ENCODE data around the gene TLR10.
A peak's percentile ranks its signal among the peaks of the same experiment; 100 is the strongest.

Gene TLR10

DNA sequence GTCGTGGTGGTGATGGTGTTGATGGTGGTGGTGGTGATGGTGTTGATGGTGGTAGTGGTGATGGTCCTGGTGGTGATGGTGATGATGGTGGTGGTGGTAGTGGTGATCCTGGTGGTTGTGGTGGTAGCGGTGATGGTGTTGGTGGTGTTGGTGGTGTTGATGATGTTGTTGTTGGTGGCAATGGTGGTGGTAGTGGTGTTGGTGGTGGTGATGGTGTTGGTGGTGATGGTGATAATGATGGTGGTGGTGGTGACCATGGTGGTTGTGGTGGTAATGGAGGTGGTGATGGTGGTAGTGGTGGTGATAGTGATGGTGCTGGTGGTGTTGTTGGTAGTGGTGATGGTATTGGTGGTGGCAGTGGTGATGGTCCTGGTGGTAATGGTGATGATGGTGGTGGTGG lies 49.1 kb downstream of the TLR10 start:
- Histone ChIP-seq H3K4ac (ENCODE audit: low read length) (no peak overlapping the region), H2AK5ac (ENCODE audit: low read depth, low read length) (no peak overlapping the region), H3K36me3 (replicated peaks in 1 of 2; ENCODE audit: control insufficient read depth in 2 of 2, insufficient read depth in 2 of 2, low read length in 2 of 2) (no peaks in the 10 kb centered on the region)

DNA sequence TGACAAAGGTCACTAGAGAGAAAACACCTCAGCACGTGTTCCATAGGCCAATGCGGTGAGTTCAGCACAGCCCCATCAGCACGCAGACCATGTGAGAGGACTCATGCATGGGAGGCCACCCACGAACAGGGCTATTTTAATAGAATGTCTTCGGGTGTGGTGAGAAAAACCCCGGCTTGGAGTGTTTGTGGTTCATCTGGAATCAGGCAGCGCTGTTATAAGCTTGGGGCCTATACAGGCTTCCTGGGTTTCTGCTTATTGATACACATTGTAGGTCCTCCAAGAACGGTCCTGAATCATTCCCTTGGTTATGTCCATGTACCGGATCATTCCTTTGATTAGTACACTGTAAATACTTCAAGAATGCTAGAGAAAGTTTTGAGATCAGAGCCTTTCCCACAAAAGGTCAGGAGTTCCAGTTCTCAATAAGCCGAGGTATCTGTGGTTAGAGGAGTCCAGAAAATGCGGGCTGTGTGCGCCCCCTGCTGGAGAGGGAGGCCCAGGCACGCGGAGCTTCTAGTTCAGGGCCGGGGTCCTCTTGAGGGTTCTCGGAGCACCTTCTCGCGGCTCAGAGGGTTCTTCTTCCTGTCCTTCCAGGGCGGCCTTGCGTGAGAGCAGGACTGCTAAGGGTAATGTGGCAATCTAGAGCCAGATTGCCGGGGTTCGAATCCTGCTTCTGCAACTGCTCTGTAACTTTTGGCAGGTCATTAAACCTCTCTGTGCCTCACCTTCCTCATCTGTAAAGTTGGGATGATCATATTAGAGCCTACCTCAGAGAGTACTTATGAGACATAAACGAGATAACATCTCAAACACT lies 51.8 kb downstream of the TLR10 start:
- no CpG with 5 or more reads among the region's 23 CpGs for WGBS, 2 donors (ENCODE audit: extremely low coverage in 2 of 2, insufficient read length in 2 of 2, insufficient replicate concordance in 1 of 2)

More for the DNA sequence above, 49.1 kb downstream of the TLR10 start:
- no peaks in the 10 kb centered on the region for H3K27me3 ChIP-seq (ENCODE audit: control insufficient read depth in 3 of 3, insufficient read depth in 3 of 3, low read depth in 1 of 3, low read length in 3 of 3)
- H2BK15ac ChIP-seq (ENCODE audit: low read length): no peak overlapping the region
- WGBS, 2 donors (ENCODE audit: extremely low coverage in 2 of 2, insufficient read length in 2 of 2, insufficient replicate concordance in 1 of 2): no CpG with 5 or more reads among the region's 2 CpGs
- no peak overlapping the region for H2BK5ac ChIP-seq (ENCODE audit: low read length)
- H2BK12ac ChIP-seq (ENCODE audit: low read length): peak overlapping the region; percentile 17
- H3K4me3 ChIP-seq (ENCODE audit: low read length in 2 of 2): peak overlapping the region in 1 of 2 donors; percentile 57
- H3K9ac ChIP-seq (ENCODE audit: low read depth, low read length, poor library complexity): peak overlapping the region; percentile 38
- H2AFZ ChIP-seq (ENCODE audit: low read length): no peak overlapping the region
- H3K18ac ChIP-seq (ENCODE audit: low read length): no peak overlapping the region
- H3K79me1 ChIP-seq (ENCODE audit: low read depth, low read length): no peaks in the 10 kb centered on the region
- H3K27ac ChIP-seq (replicated peaks; ENCODE audit: low read length): no peak overlapping the region
- DNase-seq (ENCODE audit: low spot score): no peak
- H3K14ac ChIP-seq (ENCODE audit: low read length): no peak overlapping the region
- H3K4me1 ChIP-seq (ENCODE audit: control insufficient read depth in 2 of 2, insufficient read depth in 1 of 2, low read depth in 1 of 2, low read length in 2 of 2): no peaks in the 10 kb centered on the region
- peak overlapping the region; percentile 53 for H4K8ac ChIP-seq (ENCODE audit: low read depth, low read length)
- no peak overlapping the region for H3K4me2 ChIP-seq (ENCODE audit: insufficient read depth, low read length, poor library complexity, severe bottlenecking)
- H3K9me3 ChIP-seq (replicated peaks in 1 of 2; ENCODE audit: control insufficient read depth in 2 of 2, insufficient read depth in 1 of 2, low read depth in 1 of 2, low read length in 2 of 2): peaks cover 0 to 7% of the 10 kb centered on the region in 2 donors
- H3K23ac ChIP-seq (ENCODE audit: low read depth, low read length, poor library complexity): peak overlapping the region; percentile 47
- H4K91ac ChIP-seq (ENCODE audit: low read depth, low read length, poor library complexity): no peak overlapping the region
- H2BK120ac ChIP-seq (ENCODE audit: low read depth, low read length): no peak overlapping the region

DNA sequence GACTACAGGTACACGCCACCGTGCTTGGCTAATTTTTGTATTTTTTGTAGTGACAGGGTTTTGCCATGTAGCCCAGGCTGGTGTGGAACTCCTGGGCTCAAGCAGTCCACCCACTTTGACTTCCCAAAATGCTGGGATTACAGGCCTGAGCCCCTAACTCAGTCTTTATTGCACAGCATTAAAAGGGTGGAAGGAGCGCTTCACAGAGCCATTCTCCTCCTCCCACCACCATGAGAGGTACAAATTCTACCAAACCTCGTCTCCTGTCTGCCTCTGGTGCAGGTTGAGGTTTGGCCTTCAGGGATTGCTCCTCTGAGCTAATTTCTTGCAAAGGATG lies 52.3 kb downstream of the TLR10 start:
- no peak overlapping the region for H2BK12ac ChIP-seq (ENCODE audit: low read length)
- H3K18ac ChIP-seq (ENCODE audit: low read length): no peak overlapping the region
- H4K91ac ChIP-seq (ENCODE audit: low read depth, low read length, poor library complexity): no peak overlapping the region
- no peak overlapping the region for H2BK120ac ChIP-seq (ENCODE audit: low read depth, low read length)
- no peaks in the 10 kb centered on the region for H3K79me1 ChIP-seq (ENCODE audit: low read depth, low read length)
- no peak overlapping the region for H3K14ac ChIP-seq (ENCODE audit: low read length)
- no peak overlapping the region for H3K4me2 ChIP-seq (ENCODE audit: insufficient read depth, low read length, poor library complexity, severe bottlenecking)
- H2BK5ac ChIP-seq (ENCODE audit: low read length): no peak overlapping the region
- H3K27ac ChIP-seq (replicated peaks; ENCODE audit: low read length): no peak overlapping the region
- no peak overlapping the region for H3K9ac ChIP-seq (ENCODE audit: low read depth, low read length, poor library complexity)
- H3K4ac ChIP-seq (ENCODE audit: low read length): no peak overlapping the region
- H3K9me3 ChIP-seq (replicated peaks in 1 of 2; ENCODE audit: control insufficient read depth in 2 of 2, insufficient read depth in 1 of 2, low read depth in 1 of 2, low read length in 2 of 2): peaks cover 0 to 7% of the 10 kb centered on the region in 2 donors
- no peak for DNase-seq (ENCODE audit: low spot score)
- no peak overlapping the region for H2BK15ac ChIP-seq (ENCODE audit: low read length)
- no peak overlapping the region for H2AFZ ChIP-seq (ENCODE audit: low read length)
- H3K23ac ChIP-seq (ENCODE audit: low read depth, low read length, poor library complexity): no peak overlapping the region
- H3K36me3 ChIP-seq (replicated peaks in 1 of 2; ENCODE audit: control insufficient read depth in 2 of 2, insufficient read depth in 2 of 2, low read length in 2 of 2): no peaks in the 10 kb centered on the region
- H4K8ac ChIP-seq (ENCODE audit: low read depth, low read length): no peak overlapping the region
- no peaks in the 10 kb centered on the region for H3K27me3 ChIP-seq (ENCODE audit: control insufficient read depth in 3 of 3, insufficient read depth in 3 of 3, low read depth in 1 of 3, low read length in 3 of 3)
- H3K4me1 ChIP-seq (ENCODE audit: control insufficient read depth in 2 of 2, insufficient read depth in 1 of 2, low read depth in 1 of 2, low read length in 2 of 2): no peaks in the 10 kb centered on the region
- H3K4me3 ChIP-seq (ENCODE audit: low read length in 2 of 2): no peak overlapping the region
- no peak overlapping the region for H2AK5ac ChIP-seq (ENCODE audit: low read depth, low read length)
- WGBS, 2 donors (ENCODE audit: extremely low coverage in 2 of 2, insufficient read length in 2 of 2, insufficient replicate concordance in 1 of 2): no CpG with 5 or more reads among the region's 4 CpGs

More for the DNA sequence above, 51.8 kb downstream of the TLR10 start:
- Histone ChIP-seq H2BK12ac (ENCODE audit: low read length) (no peak overlapping the region), H3K14ac (ENCODE audit: low read length) (no peak overlapping the region), H2BK15ac (ENCODE audit: low read length) (no peak overlapping the region), H2AFZ (ENCODE audit: low read length) (peak overlapping the region; percentile 47), H4K91ac (ENCODE audit: low read depth, low read length, poor library complexity) (no peak overlapping the region), H4K8ac (ENCODE audit: low read depth, low read length) (no peak overlapping the region), H3K4me2 (ENCODE audit: insufficient read depth, low read length, poor library complexity, severe bottlenecking) (no peak overlapping the region), H3K27me3 (ENCODE audit: control insufficient read depth in 3 of 3, insufficient read depth in 3 of 3, low read depth in 1 of 3, low read length in 3 of 3) (no peaks in the 10 kb centered on the region), H3K4ac (ENCODE audit: low read length) (no peak overlapping the region), H3K9ac (ENCODE audit: low read depth, low read length, poor library complexity) (no peak overlapping the region), H2BK120ac (ENCODE audit: low read depth, low read length) (no peak overlapping the region), H3K27ac (replicated peaks; ENCODE audit: low read length) (no peak overlapping the region), H3K18ac (ENCODE audit: low read length) (no peak overlapping the region), H3K4me3 (ENCODE audit: low read length in 2 of 2) (no peak overlapping the region), H3K4me1 (ENCODE audit: control insufficient read depth in 2 of 2, insufficient read depth in 1 of 2, low read depth in 1 of 2, low read length in 2 of 2) (no peaks in the 10 kb centered on the region), H3K79me1 (ENCODE audit: low read depth, low read length) (no peaks in the 10 kb centered on the region), H2BK5ac (ENCODE audit: low read length) (no peak overlapping the region), H2AK5ac (ENCODE audit: low read depth, low read length) (no peak overlapping the region), H3K23ac (ENCODE audit: low read depth, low read length, poor library complexity) (no peak overlapping the region), H3K9me3 (replicated peaks in 1 of 2; ENCODE audit: control insufficient read depth in 2 of 2, insufficient read depth in 1 of 2, low read depth in 1 of 2, low read length in 2 of 2) (peaks cover 0 to 7% of the 10 kb centered on the region in 2 donors), H3K36me3 (replicated peaks in 1 of 2; ENCODE audit: control insufficient read depth in 2 of 2, insufficient read depth in 2 of 2, low read length in 2 of 2) (no peaks in the 10 kb centered on the region)
- peak; percentile 72 for DNase-seq (ENCODE audit: low spot score)

DNA sequence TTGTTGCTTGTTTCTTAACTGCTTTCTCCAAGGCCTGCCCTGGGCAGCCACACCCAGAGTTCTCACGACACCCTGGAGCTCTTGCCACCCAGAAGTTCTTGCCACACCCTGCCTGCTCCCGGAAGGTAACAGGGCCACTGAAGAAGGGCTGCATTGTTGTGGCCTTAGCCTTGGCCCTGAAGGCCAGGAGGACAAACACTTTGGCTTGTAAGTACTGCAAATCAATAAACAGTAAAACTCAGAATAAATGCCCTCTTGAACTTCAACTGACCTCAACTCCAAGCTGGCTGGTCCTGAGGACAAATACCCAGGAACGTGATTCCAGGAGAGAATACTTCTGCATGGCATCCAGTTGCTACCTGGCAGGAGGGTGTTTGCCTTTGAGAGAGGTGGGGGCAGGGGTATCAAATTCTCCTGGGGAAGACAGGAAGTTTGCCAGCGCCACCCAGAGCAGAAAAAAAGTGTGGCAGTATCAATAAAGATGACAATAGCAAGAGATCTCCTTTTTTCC lies 54.1 kb downstream of the TLR10 start:
- Histone ChIP-seq H2AK5ac (ENCODE audit: low read depth, low read length) (no peak overlapping the region), H3K9ac (ENCODE audit: low read depth, low read length, poor library complexity) (no peak overlapping the region), H2BK120ac (ENCODE audit: low read depth, low read length) (no peak overlapping the region), H3K9me3 (replicated peaks in 1 of 2; ENCODE audit: control insufficient read depth in 2 of 2, insufficient read depth in 1 of 2, low read depth in 1 of 2, low read length in 2 of 2) (peaks cover 0 to 5% of the 10 kb centered on the region in 2 donors), H3K18ac (ENCODE audit: low read length) (no peak overlapping the region), H3K4me3 (ENCODE audit: low read length in 2 of 2) (no peak overlapping the region), H2BK15ac (ENCODE audit: low read length) (no peak overlapping the region), H2BK5ac (ENCODE audit: low read length) (no peak overlapping the region), H3K4ac (ENCODE audit: low read length) (no peak overlapping the region), H2AFZ (ENCODE audit: low read length) (no peak overlapping the region), H3K14ac (ENCODE audit: low read length) (no peak overlapping the region), H3K27ac (replicated peaks; ENCODE audit: low read length) (no peak overlapping the region), H3K4me2 (ENCODE audit: insufficient read depth, low read length, poor library complexity, severe bottlenecking) (no peak overlapping the region), H3K4me1 (ENCODE audit: control insufficient read depth in 2 of 2, insufficient read depth in 1 of 2, low read depth in 1 of 2, low read length in 2 of 2) (peaks cover 0 to 5% of the 10 kb centered on the region in 2 donors), H3K23ac (ENCODE audit: low read depth, low read length, poor library complexity) (no peak overlapping the region), H4K8ac (ENCODE audit: low read depth, low read length) (no peak overlapping the region), H3K27me3 (ENCODE audit: control insufficient read depth in 3 of 3, insufficient read depth in 3 of 3, low read depth in 1 of 3, low read length in 3 of 3) (no peaks in the 10 kb centered on the region), H3K79me1 (ENCODE audit: low read depth, low read length) (no peaks in the 10 kb centered on the region), H3K36me3 (replicated peaks in 1 of 2; ENCODE audit: control insufficient read depth in 2 of 2, insufficient read depth in 2 of 2, low read length in 2 of 2) (no peaks in the 10 kb centered on the region), H2BK12ac (ENCODE audit: low read length) (no peak overlapping the region), H4K91ac (ENCODE audit: low read depth, low read length, poor library complexity) (no peak overlapping the region)
- DNase-seq (ENCODE audit: low spot score): no peak
- no CpG with 5 or more reads among the region's 4 CpGs for WGBS, 2 donors (ENCODE audit: extremely low coverage in 2 of 2, insufficient read length in 2 of 2, insufficient replicate concordance in 1 of 2)

All from neuronal stem cell (in vitro differentiated cells).